AG08395 (cell line): Measurements from ENCODE around the gene HMCN1.

Experiments used
- DNase-seq: peaks from one replicate; pipeline ENCODE4 v3.0.0; 2012; ENCODE audit warnings: mixed read lengths, low spot score

Gene HMCN1

GRCh38 chr1:185733818-185734735 lies at the start of gene HMCN1:
Gene HMCN1 (plus strand): TSS chr1:185734391. CDS start chr1:185734780, 389 bp downstream.
- peak; percentile 85 for DNase-seq

DNA sequence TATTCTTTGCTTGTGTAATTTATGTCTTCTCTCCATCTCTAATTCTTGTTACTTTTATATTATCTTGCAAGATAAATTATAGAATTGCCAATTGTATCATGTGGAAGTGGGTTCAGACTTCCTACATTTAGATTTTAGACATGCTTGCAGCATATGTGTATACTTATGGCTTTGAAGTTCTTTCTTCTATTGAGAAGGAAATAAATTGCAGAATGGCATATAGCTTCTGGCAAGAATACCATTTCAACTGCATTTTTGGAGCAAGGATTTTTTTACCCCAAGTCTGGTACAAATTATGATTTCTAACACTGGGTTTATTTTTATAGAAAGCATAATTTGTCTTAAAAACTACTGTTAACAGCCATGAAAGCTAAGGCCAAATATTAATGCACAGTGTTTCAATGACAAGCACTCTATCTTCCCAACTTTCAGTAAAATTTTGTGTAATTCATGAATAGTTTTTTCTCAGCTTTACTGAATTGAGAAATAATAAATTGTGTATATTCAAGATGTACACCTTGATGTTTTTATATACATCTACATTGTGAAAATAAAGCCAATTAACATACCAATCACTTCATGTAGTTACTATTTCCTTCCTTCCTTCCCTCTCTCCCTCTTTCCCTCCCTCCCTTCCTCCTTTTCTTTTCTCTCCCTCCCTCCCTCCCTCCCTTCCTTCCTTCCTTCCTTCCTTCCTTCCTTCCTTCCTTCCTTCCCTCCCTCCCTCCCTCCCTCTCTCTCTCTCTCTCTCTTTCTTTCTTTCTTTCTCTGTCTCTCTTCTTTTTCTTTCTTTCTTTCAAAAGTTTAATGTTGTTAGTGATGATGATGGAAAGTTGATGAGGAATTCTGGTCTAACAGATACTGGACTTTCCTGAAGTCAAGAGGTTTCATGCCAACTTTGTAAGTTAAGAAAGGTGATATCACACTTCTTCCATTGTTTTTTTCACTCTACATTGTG lies 47.1 kb upstream of the HMCN1 start:
- no peak for DNase-seq

- DNase-seq, result no peak
These were observed 43.7 kb upstream of the HMCN1 start for GRCh38 chr1:185690527-185690926.

DNA sequence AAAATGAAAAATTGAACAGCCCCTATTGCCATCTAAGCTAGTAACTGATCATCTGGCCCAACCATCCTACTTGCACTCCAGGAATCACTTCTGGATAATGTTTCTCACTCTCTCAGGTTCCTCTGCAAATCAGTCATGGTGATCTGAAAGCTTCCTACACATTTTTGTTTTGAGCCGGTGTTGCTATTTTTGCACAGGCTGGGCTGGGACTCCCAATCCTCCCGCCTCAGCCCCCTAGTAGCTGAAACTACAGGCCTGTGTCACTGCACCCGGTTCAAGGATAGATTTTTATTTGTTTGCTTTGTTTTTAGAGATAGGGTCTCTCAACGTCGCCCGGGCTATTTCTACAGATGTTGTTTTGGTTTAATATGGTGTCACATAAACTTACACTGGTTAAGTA lies 40.5 kb upstream of the HMCN1 start:
- DNase-seq, result no peak

DNA sequence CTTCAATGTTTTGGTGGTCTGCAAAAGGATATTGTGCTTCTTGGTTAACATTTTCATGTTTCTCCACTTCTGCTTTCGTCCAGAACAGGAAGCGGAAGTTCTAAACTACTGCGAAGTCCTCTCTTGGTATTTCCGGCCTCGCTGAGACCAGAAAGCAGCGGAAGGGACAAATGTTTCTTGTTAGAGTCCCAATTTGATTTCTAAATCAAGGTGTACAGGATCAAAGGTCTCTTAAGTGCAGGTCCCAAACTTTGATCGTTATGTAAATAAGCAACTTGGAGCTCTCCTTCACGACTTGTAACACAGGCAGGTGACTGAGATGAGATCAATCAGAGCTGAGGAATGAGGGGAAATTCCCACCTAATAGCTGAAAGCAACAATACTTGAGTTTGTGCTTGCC lies 40.1 kb upstream of the HMCN1 start:
- DNase-seq, result no peak

- no peak for DNase-seq
These were observed 38.9 kb upstream of the HMCN1 start for GRCh38 chr1:185695299-185695698.

DNA sequence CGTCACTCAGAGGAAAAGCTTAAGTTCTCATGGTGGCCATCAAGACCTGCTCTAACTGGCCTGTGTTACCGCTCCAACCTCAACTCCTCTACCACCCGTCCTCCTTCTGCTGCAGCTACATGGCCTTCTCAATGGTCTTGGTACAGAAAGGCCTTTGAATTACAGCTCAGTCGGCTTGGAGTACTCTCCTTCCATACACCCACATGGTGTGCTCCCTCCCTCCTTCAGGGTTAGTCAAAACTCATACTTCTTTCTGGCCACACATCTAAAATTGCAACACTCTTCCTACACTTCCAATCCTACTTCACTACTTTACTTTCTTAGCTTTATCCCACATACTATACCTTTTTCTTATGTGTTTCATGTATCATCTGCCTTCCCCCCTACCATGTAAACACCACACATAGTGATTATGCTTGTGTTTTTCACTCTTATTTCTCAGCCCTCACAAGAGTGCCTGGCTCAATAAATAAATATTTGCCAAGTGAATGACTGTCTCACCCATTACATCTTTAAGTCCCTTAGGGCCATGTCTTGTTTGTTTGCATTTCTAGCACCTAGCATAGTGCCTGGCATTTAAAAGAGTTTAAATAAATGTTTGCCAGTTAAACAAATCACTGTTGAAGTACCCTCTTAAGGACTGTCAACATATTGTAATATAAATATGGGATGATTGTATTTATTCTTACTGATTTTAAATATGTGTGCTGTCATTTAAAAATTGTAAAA lies 37.6 kb upstream of the HMCN1 start:
- peak; percentile 4 for DNase-seq

DNA sequence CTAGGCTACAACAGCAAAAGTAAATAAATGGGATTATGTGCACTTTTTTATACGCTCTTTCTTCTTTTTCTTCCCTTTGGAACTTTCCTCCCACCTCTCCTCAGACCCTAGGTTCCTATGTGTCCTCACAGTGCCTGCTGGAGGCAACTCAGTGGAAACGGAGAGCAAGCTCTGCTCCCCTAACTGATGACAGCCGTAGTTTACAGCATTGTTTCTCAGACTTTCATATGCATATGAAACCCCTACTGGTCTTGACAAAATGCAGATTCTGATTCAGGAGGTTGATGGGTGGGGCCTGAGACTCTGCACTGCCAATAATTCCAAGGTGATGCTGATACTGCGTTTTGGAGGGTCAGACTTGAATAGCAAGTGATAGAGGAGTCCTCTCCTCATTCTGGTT lies 34.3 kb upstream of the HMCN1 start:
- DNase-seq, result no peak

- DNase-seq, result no peak
These were observed 32.5 kb upstream of the HMCN1 start for GRCh38 chr1:185701650-185702049.

- DNase-seq, result no peak
These were observed 30.0 kb upstream of the HMCN1 start for GRCh38 chr1:185704181-185704580.

- DNase-seq, result no peak
These were observed 18.1 kb upstream of the HMCN1 start for GRCh38 chr1:185716095-185716494.

DNA sequence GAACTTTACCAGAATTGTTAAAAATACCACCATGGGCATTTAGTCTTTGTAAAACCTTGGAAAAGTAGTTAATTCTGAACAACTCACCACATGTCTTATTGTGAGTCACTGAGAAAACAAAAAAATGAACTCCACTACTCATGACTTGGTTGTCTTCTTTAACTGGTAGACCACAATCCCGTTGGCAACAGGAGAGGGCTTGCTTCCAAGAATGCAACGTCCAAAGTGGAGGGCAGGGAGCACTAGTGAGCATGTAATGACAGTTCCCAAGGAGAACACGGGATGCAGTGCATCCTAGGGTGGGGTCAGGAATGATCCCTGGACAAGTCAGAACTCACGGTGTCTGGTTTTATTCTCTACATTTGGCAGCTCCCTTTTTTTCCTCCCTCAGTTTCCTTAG lies 15.2 kb upstream of the HMCN1 start:
- DNase-seq, result peak; percentile 88

- DNase-seq, result peak; percentile 29
These were observed 13.4 kb upstream of the HMCN1 start for GRCh38 chr1:185720633-185721272.

DNA sequence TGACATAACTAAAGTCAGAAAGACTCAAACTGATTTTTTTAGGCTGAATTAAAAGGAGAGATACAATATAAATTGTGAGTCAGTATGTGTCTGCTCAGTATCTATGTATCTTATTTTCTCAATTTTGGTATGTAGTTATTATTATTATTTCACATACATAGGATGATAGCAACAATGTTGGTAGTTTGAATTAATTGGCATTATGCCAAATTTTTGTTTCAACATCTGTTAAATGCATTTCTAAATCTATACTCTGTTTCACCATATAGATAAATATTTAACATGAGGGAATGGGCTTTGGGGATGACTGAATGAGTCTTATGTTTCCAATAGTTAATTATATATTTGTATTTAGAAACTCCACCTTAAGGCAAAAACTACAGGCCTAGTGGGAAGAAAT lies 12.6 kb upstream of the HMCN1 start:
- no peak for DNase-seq

DNA sequence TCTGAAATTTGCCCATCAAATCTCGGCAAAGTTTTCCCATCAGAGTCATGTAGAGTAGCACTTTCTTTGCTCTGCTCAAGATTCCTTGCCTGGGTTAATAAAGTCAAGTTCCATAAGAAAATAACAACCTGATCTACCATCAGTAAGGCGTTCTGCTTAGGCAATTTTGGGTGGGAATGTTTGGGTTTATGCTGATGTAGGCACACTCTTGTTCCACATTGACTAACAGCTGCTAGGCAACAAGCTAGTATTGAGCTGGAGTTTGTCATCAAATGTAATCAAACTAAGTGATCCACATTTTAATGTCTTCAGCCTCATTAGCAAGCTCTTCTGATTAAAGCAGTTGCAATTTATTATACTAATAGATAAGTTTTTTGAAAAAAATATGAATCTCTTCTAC lies 12.1 kb upstream of the HMCN1 start:
- DNase-seq, result no peak

DNA sequence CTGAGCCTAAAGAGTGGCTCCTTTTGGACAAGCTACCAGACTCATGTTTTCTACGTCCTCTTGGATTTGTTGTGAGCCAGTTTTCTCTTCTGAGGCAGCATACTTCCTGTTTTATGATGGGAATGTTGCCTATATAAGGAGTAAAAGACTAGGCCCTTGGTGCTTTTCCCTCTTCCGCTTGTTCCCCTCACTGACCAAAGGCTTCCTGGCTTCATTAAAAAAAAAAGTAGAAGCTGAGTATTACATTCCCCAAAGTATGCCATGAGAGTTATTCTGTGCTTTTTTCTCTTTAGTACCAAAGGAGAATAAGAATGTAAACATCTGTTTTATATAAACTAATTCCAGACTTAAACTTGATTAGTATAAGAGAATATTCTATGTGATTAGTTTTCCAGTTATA lies 6.5 kb upstream of the HMCN1 start:
- DNase-seq, result no peak

- no peak for DNase-seq
These were observed 2.7 kb upstream of the HMCN1 start for GRCh38 chr1:185731446-185731845.

DNA sequence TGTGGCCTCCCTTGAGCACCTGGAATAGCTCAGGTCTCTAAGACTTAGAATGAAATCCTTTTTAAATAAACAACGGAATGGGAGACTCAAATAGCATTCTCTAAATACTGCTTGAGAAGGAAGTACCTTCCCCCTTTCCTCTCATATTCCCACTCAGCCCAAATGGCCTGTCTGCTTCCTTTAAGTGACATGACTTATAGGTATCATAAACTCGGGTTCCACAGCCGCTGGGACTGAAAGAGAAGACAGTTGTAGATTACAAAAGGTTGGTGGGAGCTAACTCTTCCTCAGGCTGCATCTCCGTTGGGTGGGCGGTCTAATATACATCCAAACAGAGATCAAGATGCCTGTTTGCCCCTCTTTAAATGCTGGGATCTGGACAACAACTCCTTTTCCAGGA lies 1.2 kb upstream of the HMCN1 start:
- no peak for DNase-seq

DNA sequence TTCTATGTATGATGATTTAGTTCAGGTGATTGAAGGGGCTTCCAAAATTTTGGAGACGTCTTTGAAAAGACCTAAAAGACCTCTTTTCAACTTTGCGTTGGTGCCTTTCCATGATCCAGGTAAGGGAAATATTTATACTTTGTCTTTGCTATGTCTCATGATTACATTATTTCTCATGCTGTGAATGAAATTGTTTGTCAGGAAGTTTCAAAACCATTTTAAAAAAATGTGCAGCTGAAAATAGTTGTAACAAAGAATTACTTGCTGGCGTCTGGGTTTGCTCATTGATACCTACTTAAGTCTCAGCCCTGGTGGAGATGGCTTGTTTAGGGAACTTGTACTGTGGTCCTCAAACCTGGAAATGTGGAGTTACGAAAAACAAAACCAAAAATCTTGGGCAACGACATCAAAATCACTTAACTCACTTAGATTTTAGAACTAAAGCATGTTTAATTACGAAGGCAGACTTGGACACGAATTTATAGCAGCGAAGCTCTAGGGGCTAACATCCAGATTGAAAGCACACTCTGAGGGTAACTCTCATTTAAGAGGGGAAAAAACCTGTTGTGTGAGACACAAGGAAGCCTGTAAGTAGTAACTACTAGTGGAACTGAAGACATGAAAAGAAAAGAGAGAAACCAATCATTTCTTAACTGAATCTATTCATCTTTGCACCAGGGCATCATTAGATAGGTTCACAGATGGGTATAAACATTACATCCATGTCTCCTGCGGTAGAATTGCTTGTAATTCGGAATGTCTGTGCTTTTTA lies 924 bp downstream of the HMCN1 start:
- no peak for DNase-seq

DNA sequence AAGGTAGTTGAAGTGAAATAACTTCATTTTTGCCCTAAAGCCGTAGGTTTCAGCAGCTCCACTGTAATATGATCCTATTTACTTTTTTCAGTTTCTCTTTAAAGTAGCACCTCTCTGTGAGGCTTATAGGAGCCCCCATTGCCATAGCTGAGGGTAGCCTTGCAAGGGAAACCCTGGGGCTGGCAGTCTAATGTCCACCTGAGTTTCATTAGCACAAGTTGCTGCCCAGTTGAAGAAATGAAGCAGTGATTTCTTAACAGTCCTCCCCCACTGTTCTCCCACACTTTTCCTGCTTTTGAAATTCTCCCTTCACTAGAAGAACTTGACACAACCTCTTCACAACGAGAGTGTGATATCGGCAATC lies 1.5 kb downstream of the HMCN1 start:
- DNase-seq, result no peak

GRCh38 chr1:185739967-185740366 lies 5.8 kb downstream of the HMCN1 start:
- DNase-seq, result no peak
